DMS79 (cell line): Measurements from ENCODE around the gene WDR17.
"Not testable (repeated sequence)": the region's sequence is repeated elsewhere in the genome, so short reads cannot be mapped to it uniquely, and the experiment has no call there.

Experiments
- DNase-seq: peaks from one replicate; lab custom pipeline; 2025; lab: John Stamatoyannopoulos, UW

WDR17 gene

GRCh38 chr4:176193126-176193525 lies 127.5 kb downstream of the WDR17 start:
- DNase-seq = no peak

DNA sequence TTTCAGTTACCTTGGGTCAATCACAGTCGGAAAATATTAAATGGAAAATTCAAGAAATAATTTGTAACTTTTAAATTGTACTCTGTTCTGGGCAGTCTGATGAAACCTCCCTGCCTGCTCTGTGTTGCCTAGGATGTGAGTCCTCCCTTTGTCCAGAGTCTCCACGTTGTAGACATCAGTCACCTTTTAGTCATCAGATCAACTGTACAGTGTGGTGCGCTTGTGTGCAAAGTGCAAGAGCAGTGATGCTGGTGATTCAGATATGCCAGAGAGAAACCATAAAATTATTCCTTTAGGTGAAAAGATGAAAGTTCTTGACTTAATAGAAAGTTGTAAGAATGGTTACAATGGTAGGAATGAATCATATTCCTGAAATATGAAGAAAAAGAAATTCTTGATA lies 128.3 kb downstream of the WDR17 start:
- DNase-seq = no peak

GRCh38 chr4:176195184-176195978 lies 129.7 kb downstream of the WDR17 start, which contains the start of gene SPATA4:
Gene SPATA4, minus strand, starts transcription at chr4:176195585. Its CDS starts 23 bp downstream, at chr4:176195562.
- peak; percentile 49 for DNase-seq

DNA sequence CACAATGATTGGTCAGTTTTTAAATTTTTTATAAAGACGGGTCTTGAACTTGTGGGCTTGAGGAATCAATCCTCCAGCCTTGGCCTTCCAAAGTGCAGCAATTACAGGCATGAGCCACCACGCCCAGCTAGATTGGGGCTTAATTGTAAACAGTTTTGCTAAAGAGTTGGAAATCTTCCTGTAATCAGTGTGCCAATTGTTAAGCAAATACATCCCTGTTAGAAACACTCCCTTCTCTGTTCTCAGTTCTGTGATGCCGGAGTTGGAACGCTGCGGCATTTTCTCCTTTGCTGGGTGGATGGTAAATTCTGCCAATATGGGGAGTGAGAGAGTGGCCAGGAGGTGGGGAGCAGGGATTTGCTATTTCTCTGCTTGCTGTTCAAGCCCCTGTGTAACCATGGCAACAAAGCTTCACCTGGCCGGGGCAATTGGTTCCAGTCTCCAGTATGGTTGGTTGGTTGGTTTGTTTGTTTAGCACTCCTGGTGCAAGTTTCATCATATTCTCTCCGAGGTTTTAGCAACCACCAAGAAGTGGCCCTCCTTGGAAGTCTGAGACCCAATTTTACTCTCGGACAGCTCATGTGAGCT lies 132.8 kb downstream of the WDR17 start:
- DNase-seq = peak; percentile 57

DNA sequence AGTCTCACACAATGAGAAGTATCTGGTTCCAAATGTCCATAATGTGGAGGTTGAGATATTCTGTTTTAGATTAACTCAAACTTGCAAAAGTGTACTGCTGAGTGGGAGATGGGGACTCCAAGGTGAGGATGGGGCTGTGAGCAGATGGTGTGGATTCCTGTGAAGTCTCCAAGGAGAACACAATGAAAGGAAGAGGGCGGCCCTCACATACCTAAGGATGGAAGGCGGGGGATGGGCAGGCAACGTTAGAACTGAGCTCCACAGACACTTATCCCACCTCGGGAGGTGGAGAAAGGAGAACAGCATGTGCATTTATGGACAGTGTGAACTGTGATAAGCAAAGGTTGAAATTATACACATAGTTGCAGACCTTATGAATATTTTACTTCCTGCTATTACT lies 139.7 kb downstream of the WDR17 start:
- no peak for DNase-seq

DNA sequence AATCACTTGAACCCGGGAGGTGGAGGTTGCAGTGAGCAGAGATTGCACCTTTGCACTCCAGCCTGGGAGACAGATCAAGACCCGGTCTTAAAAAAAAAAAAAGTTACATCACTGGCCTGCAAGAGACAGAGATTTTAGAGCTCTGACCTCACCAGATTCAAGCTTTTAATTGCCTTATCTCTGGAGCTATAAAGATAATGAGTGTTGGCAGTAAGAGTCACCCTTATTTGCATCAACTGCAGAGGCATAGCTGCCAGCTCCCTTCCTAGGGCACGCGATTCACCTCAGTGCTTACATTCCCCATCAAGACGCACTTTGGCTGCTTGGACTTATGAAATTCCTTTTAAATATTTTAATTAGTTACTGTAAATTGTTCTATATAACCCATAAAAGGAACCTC lies 142.2 kb downstream of the WDR17 start:
- DNase-seq = no peak

GRCh38 chr4:176209535-176209934 lies 143.9 kb downstream of the WDR17 start:
- DNase-seq = no peak

- no peak for DNase-seq
Observed at GRCh38 chr4:176210101-176210500, 144.5 kb downstream of the WDR17 start.

DNA sequence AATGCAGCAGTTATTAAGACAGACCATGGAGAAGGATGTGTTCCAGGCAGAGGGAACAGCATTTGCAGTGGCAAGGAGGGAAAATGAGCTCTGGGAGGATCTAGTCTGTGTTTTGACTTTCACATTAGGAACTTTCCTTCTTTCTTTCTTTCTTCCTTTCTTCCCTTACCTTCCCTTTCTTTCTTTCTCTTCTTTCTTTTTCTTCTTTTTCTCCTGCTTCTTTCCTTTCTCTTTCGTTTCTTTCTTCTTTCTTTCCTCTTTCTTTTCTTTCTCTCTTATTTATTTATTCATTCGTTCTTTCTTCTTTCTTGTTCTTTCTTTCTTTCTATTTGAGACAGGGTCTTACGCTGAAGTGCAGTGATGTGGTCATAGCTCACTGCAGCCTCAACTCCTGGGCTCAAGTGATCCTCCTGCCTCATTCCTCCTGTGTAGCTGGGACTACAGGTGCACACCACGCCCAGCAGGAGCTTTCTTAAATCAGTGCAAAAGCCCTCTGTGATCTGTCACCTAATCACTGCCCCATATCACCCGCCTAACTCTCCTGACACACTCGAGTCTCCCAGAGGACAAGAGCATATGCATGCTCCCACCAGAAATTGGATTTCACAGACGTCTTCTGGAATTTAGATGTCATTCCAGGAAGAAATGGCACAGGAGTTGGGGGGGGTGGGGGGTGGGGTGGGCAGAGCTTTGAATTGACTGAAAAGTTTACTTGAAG lies 145.1 kb downstream of the WDR17 start:
- no peak for DNase-seq

GRCh38 chr4:176212351-176212750 lies 146.7 kb downstream of the WDR17 start:
- DNase-seq = not testable (repeated sequence)

GRCh38 chr4:176217510-176217909 lies 151.9 kb downstream of the WDR17 start:
- DNase-seq = no peak

DNA sequence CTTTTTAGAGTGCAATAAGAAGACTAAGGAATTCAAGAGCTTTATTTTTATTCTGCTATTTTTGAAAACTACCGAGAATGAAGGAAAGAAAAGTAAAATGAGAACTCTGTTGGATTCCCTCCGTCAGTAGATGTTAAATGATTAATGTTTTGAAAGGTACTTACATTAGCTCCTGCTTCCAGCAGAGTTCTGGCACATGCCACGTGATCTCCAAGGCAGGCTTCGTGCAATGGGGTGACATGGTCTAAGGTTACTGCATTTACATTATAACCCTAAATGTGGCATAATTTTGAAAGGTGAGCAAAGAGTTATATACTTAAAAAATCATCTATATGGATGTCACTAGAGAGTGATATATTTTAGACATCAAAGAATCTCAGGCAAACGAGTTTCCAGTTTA lies 156.5 kb downstream of the WDR17 start:
- no peak for DNase-seq

DNA sequence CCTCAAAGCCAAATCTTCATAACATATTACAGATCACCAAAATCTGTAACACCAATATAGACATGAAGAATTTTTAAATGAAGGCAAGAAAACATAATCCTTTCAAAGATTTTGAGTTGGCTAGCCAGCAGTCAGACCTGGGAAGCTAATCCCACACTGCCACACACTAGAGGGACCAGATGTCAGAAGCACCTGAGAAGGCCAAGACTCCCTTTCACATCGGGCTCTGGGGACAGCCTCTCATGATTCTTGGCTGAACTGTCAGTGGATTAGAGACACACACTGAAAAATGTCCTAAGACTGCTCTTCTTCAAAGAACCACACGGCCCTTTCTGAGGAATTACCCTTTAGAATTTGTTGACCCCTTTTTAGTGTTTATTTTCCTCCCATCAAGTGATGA lies 157.9 kb downstream of the WDR17 start:
- DNase-seq = no peak

DNA sequence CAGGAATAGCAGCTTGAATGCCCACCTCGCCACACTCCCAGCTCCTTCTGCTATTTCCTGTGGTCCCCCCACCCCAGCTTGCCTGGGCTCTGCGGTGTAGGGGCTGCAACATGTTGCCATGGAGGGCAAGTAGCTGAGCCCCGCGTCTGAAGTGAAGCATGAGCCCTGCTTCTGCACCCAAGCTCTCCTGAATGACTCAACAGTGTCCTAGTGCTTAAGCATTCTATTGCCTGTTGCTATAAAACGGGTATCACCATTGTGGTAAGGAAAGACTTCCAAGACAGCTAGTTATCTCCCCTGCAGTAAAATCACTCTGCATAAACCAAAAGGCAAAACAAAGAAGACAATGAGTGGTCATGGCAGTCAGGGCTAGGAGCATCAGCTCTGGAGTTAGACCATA lies 161.1 kb downstream of the WDR17 start:
- no peak for DNase-seq

DNA sequence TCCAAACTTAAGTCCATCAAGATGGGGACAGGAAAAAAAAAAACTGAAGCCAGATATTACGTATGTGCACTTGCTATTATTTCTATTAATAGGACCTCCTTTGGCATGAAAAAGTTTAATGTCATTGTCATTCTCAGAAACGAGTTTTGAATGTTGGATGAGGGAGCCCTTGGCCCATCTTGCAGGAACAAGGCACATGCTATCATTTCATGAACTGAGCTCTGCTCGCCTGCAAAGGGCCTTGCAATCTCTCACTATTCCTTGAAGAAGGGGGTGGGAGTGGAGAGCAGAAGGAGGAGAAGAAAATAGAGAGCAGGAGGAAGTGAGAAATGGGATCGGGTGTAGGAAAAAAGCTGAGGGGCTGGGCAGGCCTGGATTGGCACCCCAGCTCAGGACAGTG lies 164.0 kb downstream of the WDR17 start:
- DNase-seq = no peak
